Coronary artery (tissue), 2 donors: ENCODE results near the gene TEAD4.

Source experiments
- DNase-seq: peaks from one replicate; pipeline ENCODE4 v3.0.0-alpha.2; 2017; ENCODE audit warnings: low spot score
- H3K27ac ChIP-seq, 2 donors: fragments of 200-600 bp; sonication (generic); one replicate each; pipeline ENCODE4 v1.5.1; 2016 to 2019
- H3K4me3 ChIP-seq: fragments of 200-600 bp; sonication (generic); 2 replicates; pipeline ENCODE4 v1.5.1; 2016; ENCODE audit warnings: mild to moderate bottlenecking, moderate library complexity
- CTCF ChIP-seq: fragments of 200-600 bp; sonication (generic); IDR thresholded peaks from one replicate; pipeline ENCODE4 v1.5.1; 2019; ENCODE audit warnings: antibody characterized with exemption

Gene TEAD4

GRCh38 chr12:3004655-3005565, 45.7 kb downstream of the TEAD4 start:
- H3K27ac ChIP-seq = no peak overlapping the region
- no peak for DNase-seq
- no peak for TF ChIP-seq CTCF
- H3K4me3 ChIP-seq = no peak overlapping the region

GRCh38 chr12:3005736-3006135, 46.5 kb downstream of the TEAD4 start:
- no peak overlapping the region for H3K4me3 ChIP-seq
- H3K27ac ChIP-seq = no peak overlapping the region
- TF ChIP-seq CTCF = no peak
- DNase-seq = no peak

GRCh38 chr12:3009780-3010179, 50.6 kb downstream of the TEAD4 start:
- no peak for DNase-seq
- TF ChIP-seq CTCF = no peak
- H3K4me3 ChIP-seq = no peak overlapping the region
- no peak overlapping the region for H3K27ac ChIP-seq

GRCh38 chr12:3010214-3010930, 51.2 kb downstream of the TEAD4 start:
- H3K4me3 ChIP-seq = no peak overlapping the region
- TF ChIP-seq CTCF = no peak
- H3K27ac ChIP-seq = no peak overlapping the region
- DNase-seq = no peak

GRCh38 chr12:3012786-3013185, 53.6 kb downstream of the TEAD4 start:
- no peak for DNase-seq
- Histone ChIP-seq H3K27ac (no peak overlapping the region), H3K4me3 (no peak overlapping the region)

GRCh38 chr12:3014641-3015040, 55.4 kb downstream of the TEAD4 start:
- Histone ChIP-seq H3K27ac (no peak overlapping the region), H3K4me3 (no peak overlapping the region)
- no peak for TF ChIP-seq CTCF
- no peak for DNase-seq

More at GRCh38 chr12:3012786-3013185, 53.6 kb downstream of the TEAD4 start:
- no peak for TF ChIP-seq CTCF
